IMR-90 (cell line): Measurements from ENCODE around the gene GNE. TPM values are rescaled to one million over a fixed set of nuclear protein-coding genes. Genes with fewer than 3 reads are reported as not detected.

Experiments
- ATAC-seq: fragments of 200-7000 bp; cut with Tn5 transposase; 2 replicates; pipeline ENCODE4 v1.9.1; 2020; ENCODE audit warnings: low read depth, mild to moderate bottlenecking, moderate library complexity
- BruUV-seq: library from RNA; stranded (reverse); fragments of 400-500 nt; replicated peaks from 2 replicates; lab custom pipeline; 2021; lab: Mats Ljungman, UMichigan
- CTCF ChIA-PET: fragments of 300-600 bp; formaldehyde crosslinking; extraction: SDS; loops from one replicate; lab custom pipeline; 2021; ENCODE audit warnings: antibody characterized with exemption; lab: Yijun Ruan, JAX
- POLR2A ChIA-PET: fragments of 300-600 bp; sonication (Branson Sonifier 250); formaldehyde crosslinking; loops from one replicate; lab custom pipeline; 2022; ENCODE audit warnings: antibody characterized with exemption; ENCODE audit not compliant: unreplicated experiment; lab: Charles Lee
- DNase-seq: peaks from one replicate; pipeline ENCODE4 v3.0.0; 2013
- H2AFZ ChIP-seq: replicated peaks from 2 replicates; pipeline ENCODE3; 2013; ENCODE audit warnings: low read length, mild to moderate bottlenecking; ENCODE audit not compliant: poor library complexity
- H2AK5ac ChIP-seq: 2 replicates; pipeline ENCODE4 v1.6.1; 2013; ENCODE audit warnings: low read depth, low read length, inconsistent platforms
- H2AK9ac ChIP-seq: replicated peaks from 2 replicates; pipeline ENCODE3; 2013; ENCODE audit warnings: mild to moderate bottlenecking, low read depth, low read length, moderate library complexity; ENCODE audit not compliant: poor library complexity
- H2BK120ac ChIP-seq: 2 replicates; pipeline ENCODE4 v1.6.1; 2013; ENCODE audit warnings: low read depth, low read length, inconsistent platforms
- H2BK15ac ChIP-seq: 3 replicates; pipeline ENCODE4 v1.6.1; 2013; ENCODE audit warnings: low read depth, low read length, inconsistent platforms
- H2BK20ac ChIP-seq: 2 replicates; pipeline ENCODE4 v1.6.1; 2013; ENCODE audit warnings: low read depth, mild to moderate bottlenecking, inconsistent platforms, low read length, moderate library complexity
- H2BK5ac ChIP-seq: 2 replicates; pipeline ENCODE4 v1.6.1; 2013; ENCODE audit warnings: mild to moderate bottlenecking, low read depth, low read length, inconsistent platforms; ENCODE audit not compliant: poor library complexity, severe bottlenecking
- H3K14ac ChIP-seq: replicated peaks from 2 replicates; pipeline ENCODE4 v1.6.1; 2013; ENCODE audit warnings: low read depth, low read length, inconsistent platforms
- H3K18ac ChIP-seq: 2 replicates; pipeline ENCODE4 v1.6.1; 2013; ENCODE audit warnings: low read depth, low read length, control low read depth
- H3K23ac ChIP-seq: 2 replicates; pipeline ENCODE4 v1.6.1; 2013; ENCODE audit warnings: low read depth, low read length, inconsistent platforms
- H3K27ac ChIP-seq: 2 replicates; pipeline ENCODE4 v1.5.1; 2013; ENCODE audit warnings: mild to moderate bottlenecking, control low read depth, low read length; ENCODE audit not compliant: insufficient read depth
- H3K27me3 ChIP-seq: 2 replicates; pipeline ENCODE4 v1.6.1; 2013; ENCODE audit warnings: low read length; ENCODE audit not compliant: control insufficient read depth, insufficient read depth
- H3K36me3 ChIP-seq: 2 replicates; pipeline ENCODE4 v1.6.1; 2013; ENCODE audit warnings: low read length, mixed read lengths; ENCODE audit not compliant: control insufficient read depth, insufficient read depth
- H3K4ac ChIP-seq: 2 replicates; pipeline ENCODE4 v1.6.1; 2013; ENCODE audit warnings: low read depth, low read length, inconsistent platforms
- H3K4me1 ChIP-seq: 2 replicates; pipeline ENCODE4 v1.6.1; 2013; ENCODE audit warnings: low read length, mixed read lengths; ENCODE audit not compliant: control insufficient read depth, insufficient read depth
- H3K4me2 ChIP-seq: 2 replicates; pipeline ENCODE4 v1.6.1; 2013; ENCODE audit warnings: low read depth, mild to moderate bottlenecking, control low read depth, low read length, moderate library complexity
- H3K4me3 ChIP-seq: 2 replicates; pipeline ENCODE4 v1.5.1; 2013; ENCODE audit warnings: low read depth, mild to moderate bottlenecking, control low read depth, low read length, moderate library complexity; ENCODE audit not compliant: insufficient read depth
- H3K56ac ChIP-seq: 2 replicates; pipeline ENCODE4 v1.6.1; 2013; ENCODE audit warnings: low read length, inconsistent platforms; ENCODE audit not compliant: insufficient read depth; ENCODE audit errors: extremely low read depth
- H3K79me1 ChIP-seq, 2 experiments: 2 replicates each; pipeline ENCODE4 v1.6.1; 2013; ENCODE audit warnings: low read length in 2 of 2, inconsistent platforms in 1 of 2, low read depth in 1 of 2
- H3K9ac ChIP-seq: 2 replicates; pipeline ENCODE4 v1.6.1; 2013; ENCODE audit warnings: low read depth, low read length, control low read depth
- H3K9me1 ChIP-seq: 2 replicates; pipeline ENCODE4 v1.6.1; 2013; ENCODE audit warnings: low read length, inconsistent platforms; ENCODE audit not compliant: insufficient read depth
- H3K9me3 ChIP-seq: 2 replicates; pipeline ENCODE4 v1.6.1; 2013; ENCODE audit warnings: low read length; ENCODE audit not compliant: control insufficient read depth, insufficient read depth
- H4K20me1 ChIP-seq: 2 replicates; pipeline ENCODE4 v1.6.1; 2013; ENCODE audit warnings: low read length, inconsistent platforms; ENCODE audit not compliant: insufficient read depth
- H4K5ac ChIP-seq: 2 replicates; pipeline ENCODE4 v1.6.1; 2013; ENCODE audit warnings: mild to moderate bottlenecking, low read depth, low read length, control low read depth
- H4K8ac ChIP-seq, 2 experiments: 2 replicates each; pipeline ENCODE4 v1.6.1; 2013; ENCODE audit warnings: low read depth in 2 of 2, low read length in 2 of 2, control low read depth in 1 of 2, inconsistent platforms in 1 of 2
- H4K91ac ChIP-seq: 2 replicates; pipeline ENCODE4 v1.6.1; 2013; ENCODE audit warnings: low read depth, low read length, inconsistent platforms; ENCODE audit not compliant: insufficient read depth
- BHLHE40 ChIP-seq: fragments of 150-350 bp; IDR thresholded peaks from 2 replicates; pipeline ENCODE4 v1.6.1; 2016; ENCODE audit warnings: mild to moderate bottlenecking, low read depth, low read length
- CHD1 ChIP-seq: IDR thresholded peaks from 2 replicates; pipeline ENCODE4 v1.6.1; 2012; ENCODE audit warnings: low read depth, low read length, improper control_type of control experiment
- ELK1 ChIP-seq: fragments of 150-350 bp; IDR thresholded peaks from 2 replicates; pipeline ENCODE4 v1.6.1; 2016; ENCODE audit warnings: low read depth, mild to moderate bottlenecking, low read length, moderate library complexity, borderline replicate concordance
- FOS ChIP-seq: fragments of 150-350 bp; IDR thresholded peaks from 2 replicates; pipeline ENCODE4 v1.6.1; 2016; ENCODE audit warnings: low read depth, low read length
- MAFK ChIP-seq: IDR thresholded peaks from 2 replicates; pipeline ENCODE4 v1.6.1; 2012; ENCODE audit warnings: low read depth, low read length, improper control_type of control experiment
- MAZ ChIP-seq: IDR thresholded peaks from 2 replicates; pipeline ENCODE4 v1.6.1; 2012; ENCODE audit warnings: low read depth, mild to moderate bottlenecking, low read length, improper control_type of control experiment, moderate library complexity, borderline replicate concordance
- MXI1 ChIP-seq: IDR thresholded peaks from 2 replicates; pipeline ENCODE4 v1.6.1; 2012; ENCODE audit warnings: low read depth, mild to moderate bottlenecking, low read length, moderate library complexity, borderline replicate concordance
- NFE2L2 ChIP-seq: fragments of 150-350 bp; IDR thresholded peaks from 2 replicates; pipeline ENCODE4 v1.6.1; 2016; ENCODE audit warnings: low read depth, mild to moderate bottlenecking, low read length
- POLR2A ChIP-seq: IDR thresholded peaks from 2 replicates; pipeline ENCODE4 v1.6.1; 2012; ENCODE audit warnings: mild to moderate bottlenecking, low read depth, low read length
- RAD21 ChIP-seq: IDR thresholded peaks from 2 replicates; pipeline ENCODE4 v1.6.1; 2012; ENCODE audit warnings: low read length, improper control_type of control experiment
- RCOR1 ChIP-seq: IDR thresholded peaks from 2 replicates; pipeline ENCODE4 v1.6.1; 2012; ENCODE audit warnings: mild to moderate bottlenecking, low read length, improper control_type of control experiment; ENCODE audit not compliant: insufficient replicate concordance
- RFX5 ChIP-seq: IDR thresholded peaks from 2 replicates; pipeline ENCODE4 v1.8.0; 2012; ENCODE audit warnings: low read depth, mild to moderate bottlenecking, low read length, moderate library complexity
- SMC3 ChIP-seq: fragments of 150-350 bp; IDR thresholded peaks from 2 replicates; pipeline ENCODE4 v1.6.1; 2016; ENCODE audit warnings: low read depth, mild to moderate bottlenecking, antibody characterized with exemption, low read length, moderate library complexity
- USF2 ChIP-seq: fragments of 150-350 bp; IDR thresholded peaks from 2 replicates; pipeline ENCODE4 v1.6.1; 2017; ENCODE audit warnings: mild to moderate bottlenecking, antibody characterized with exemption, low read length, low read depth
- WGBS, 2 experiments: methylation state at CpG; one replicate each; pipeline versions ENCODE4 v1.1.5 to v1.1.7; 2013; ENCODE audit warnings: missing lambda C conversion rate in 2 of 2; ENCODE audit not compliant: insufficient read length in 1 of 2; ENCODE audit errors: extremely low coverage in 2 of 2; 5-methylcytosine and 5-hydroxymethylcytosine counted together
- dilution Hi-C: fragments of 300-500 bp; cut with HindIII; formaldehyde crosslinking; loops from one replicate; pipeline ENCODE4 v1.14.3; 2018; ENCODE audit warnings: low sequenced_read_pairs; ENCODE audit not compliant: unreplicated experiment
- in situ Hi-C: fragments of 300-500 bp; cut with MboI; formaldehyde crosslinking; loops from 3 replicates; pipeline ENCODE4 v1.14.3; 2019; ENCODE audit warnings: low sequenced_read_pairs, inconsistent platforms, mixed read lengths
- intact Hi-C: fragments of 100-400 bp; cut with micrococcal nuclease; formaldehyde crosslinking; loops from 2 replicates; pipeline ENCODE4 v1.10.0; 2022
- polyA plus RNA-seq, 3 experiments: library from polyadenylated mRNA; depleted of rRNA; stranded (reverse); fragments of >200 nt; gene quantifications; 2 replicates each; pipeline ENCODE4 v1.2.3, GENCODE V29; 2012; ENCODE audit warnings: low replicate concordance in 1 of 3
- total RNA-seq: library from RNA; depleted of rRNA; stranded (reverse); fragments of >200 nt; gene quantifications from 2 replicates; pipeline ENCODE4 v1.2.3, GENCODE V29; 2012

The GNE gene
- total and polyA plus RNA-seq, 2 of the 4 experiments (the other 2 are of a cell fraction): 11.7 to 34.1 TPM

GRCh38 chr9:36217256-36217968, 40.8 kb downstream of the GNE start:
- in situ Hi-C loops: no loop called here
- no peak overlapping the region for H3K9ac ChIP-seq
- H3K56ac ChIP-seq: no peak overlapping the region
- no peak overlapping the region for H3K4ac ChIP-seq
- H3K4me1 ChIP-seq: peaks cover 3% of the 10 kb centered on the region
- no peak for ATAC-seq
- peaks cover 13% of the 10 kb centered on the region for H3K9me1 ChIP-seq
- no peak overlapping the region for H3K4me2 ChIP-seq
- no peak overlapping the region for H3K18ac ChIP-seq
- H2AFZ ChIP-seq: no peak overlapping the region
- no peak overlapping the region for H2BK15ac ChIP-seq
- POLR2A ChIA-PET: interaction anchor here (0.6 kb wide), 1 partner anchor 15 kb away, joined by 5 read pairs; no protein-coding TSS in a partner anchor
- no peak overlapping the region for H4K91ac ChIP-seq
- peaks cover 1% of the 10 kb centered on the region for H3K9me3 ChIP-seq
- dilution Hi-C loops: no loop called here
- no peak overlapping the region for H2BK120ac ChIP-seq
- WGBS, 2 experiments: 95% methylated on average over 10 of the region's 13 CpGs; no CpG with 5 or more reads in 1 of the 2 experiments
- no peaks in the 10 kb centered on the region for H3K27me3 ChIP-seq
- CTCF ChIA-PET: no interaction called here
- no peak overlapping the region for H2BK5ac ChIP-seq
- no peak for DNase-seq
- no TSS peak for BruUV-seq
- no peak overlapping the region for H2BK20ac ChIP-seq
- H2AK9ac ChIP-seq: peak overlapping the region; percentile 14
- H4K8ac ChIP-seq: no peak overlapping the region
- H2AK5ac ChIP-seq: no peak overlapping the region
- peaks cover 41 to 78% of the 10 kb centered on the region in 2 experiments for H3K79me1 ChIP-seq
- no peak overlapping the region for H3K14ac ChIP-seq
- H3K36me3 ChIP-seq: peaks cover 54% of the 10 kb centered on the region
- H4K20me1 ChIP-seq: peaks cover 23% of the 10 kb centered on the region; the same call in 1 of the 2 replicates
- no peak overlapping the region for H3K23ac ChIP-seq
- no peak overlapping the region for H4K5ac ChIP-seq
- H3K27ac ChIP-seq: no peak overlapping the region
- TF ChIP-seq MAFK: no peak
- no peak for TF ChIP-seq ELK1
- TF ChIP-seq USF2: no peak
- no peak for TF ChIP-seq BHLHE40
- no peak for TF ChIP-seq RFX5
- TF ChIP-seq FOS: no peak
- no peak for TF ChIP-seq CHD1
- TF ChIP-seq MAZ: no peak
- no peak for TF ChIP-seq POLR2A
- no peak for TF ChIP-seq MXI1
- no peak for TF ChIP-seq RAD21
- no peak for TF ChIP-seq NFE2L2
- TF ChIP-seq RCOR1: no peak
- TF ChIP-seq SMC3: no peak
- intact Hi-C loops: no loop called here
- H3K4me3 ChIP-seq: no peak overlapping the region
